Panc1 (cell line): Measurements from ENCODE around the gene PARP16.

Source experiments
- CTCF ChIP-seq: fragments of 450-650 bp; IDR thresholded peaks from 2 replicates; pipeline ENCODE4 v1.5.1; 2017; ENCODE audit warnings: mild to moderate bottlenecking
- REST ChIP-seq, 2 experiments: IDR thresholded peaks; 2 replicates each; pipeline ENCODE4 v1.6.1; 2011 to 2012; ENCODE audit warnings: low read depth in 2 of 2, control low read depth in 1 of 2, low read length in 1 of 2, mild to moderate bottlenecking in 1 of 2, moderate library complexity in 1 of 2; ENCODE audit not compliant: insufficient read depth in 1 of 2

DNA sequence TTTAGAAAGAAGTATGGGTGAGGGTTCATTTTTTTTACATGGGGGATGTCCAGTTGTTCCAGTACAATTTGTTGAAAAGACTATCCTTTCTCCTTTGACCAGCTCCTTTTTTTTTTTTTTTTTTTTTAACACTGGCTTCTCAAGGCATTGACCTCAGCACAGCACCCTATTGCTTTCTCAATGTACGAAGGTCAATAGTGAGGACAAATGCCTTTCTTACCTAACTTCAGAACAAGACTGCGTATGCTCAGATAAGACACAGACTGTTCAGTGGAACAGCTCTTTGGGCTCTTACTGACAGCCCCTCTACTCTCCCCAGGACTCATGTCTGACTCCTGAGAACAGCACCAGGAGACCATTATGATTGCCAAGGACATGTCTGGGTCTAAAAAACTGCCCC, 65.0 kb downstream of the PARP16 start:
- TF ChIP-seq REST (IDR thresholded peaks at IDR 0.05; ENCODE audit: insufficient read depth in 1 of 2, low read depth in 2 of 2, low read length in 1 of 2) (no peak), CTCF (no peak)
